NT2/D1 (cell line): ENCODE data around the gene GNG4.

Experiments
- DNase-seq: peaks from one replicate; pipeline ENCODE4 v3.0.0-alpha.2; 2011; ENCODE audit warnings: low read depth, low spot score
- H3K27me3 ChIP-seq: 2 replicates; pipeline ENCODE4 v1.6.0; 2011; ENCODE audit warnings: mild to moderate bottlenecking; ENCODE audit not compliant: insufficient read length, insufficient read depth
- H3K36me3 ChIP-seq: 2 replicates; pipeline ENCODE4 v1.6.1; 2011; ENCODE audit warnings: mild to moderate bottlenecking, low read length, mixed read lengths; ENCODE audit not compliant: insufficient read depth, insufficient read length
- H3K4me1 ChIP-seq: 2 replicates; pipeline ENCODE4 v1.5.1; 2011; ENCODE audit not compliant: insufficient read depth, insufficient read length
- H3K4me3 ChIP-seq: 2 replicates; pipeline ENCODE4 v1.5.1; 2011; ENCODE audit warnings: low read depth; ENCODE audit not compliant: insufficient read length
- H3K9ac ChIP-seq: 2 replicates; pipeline ENCODE4 v1.6.0; 2011; ENCODE audit warnings: low read depth; ENCODE audit not compliant: insufficient read length
- H3K9me3 ChIP-seq: 2 replicates; pipeline ENCODE4 v1.5.1; 2011; ENCODE audit warnings: mild to moderate bottlenecking, low read length; ENCODE audit not compliant: insufficient read depth
- SUZ12 ChIP-seq: IDR thresholded peaks from 2 replicates; pipeline ENCODE4 v1.6.1; 2011; ENCODE audit not compliant: insufficient read length, insufficient read depth; ENCODE audit errors: extremely low read depth
- YY1 ChIP-seq: IDR thresholded peaks from 2 replicates; pipeline ENCODE4 v1.6.1; 2011; ENCODE audit not compliant: insufficient read length, insufficient read depth
- ZNF274 ChIP-seq: IDR thresholded peaks from 2 replicates; pipeline ENCODE4 v1.6.1; 2011; ENCODE audit warnings: mild to moderate bottlenecking, low read depth, low read length

Gene GNG4

GRCh38 chr1:235515844-235516512, 133.6 kb downstream of the GNG4 start:
- no peak overlapping the region for H3K9ac ChIP-seq
- no peak overlapping the region for H3K4me3 ChIP-seq
- no peak for DNase-seq
- H3K27me3 ChIP-seq = no peaks in the 10 kb centered on the region
- H3K4me1 ChIP-seq = no peaks in the 10 kb centered on the region
- H3K9me3 ChIP-seq = no peaks in the 10 kb centered on the region
- H3K36me3 ChIP-seq = no peaks in the 10 kb centered on the region
- TF ChIP-seq YY1 = no peak
- no peak for TF ChIP-seq SUZ12
- TF ChIP-seq ZNF274 = no peak

- H3K4me3 ChIP-seq = no peak overlapping the region
- TF ChIP-seq SUZ12 (no peak), ZNF274 (no peak), YY1 (no peak)
- H3K9me3 ChIP-seq = no peaks in the 10 kb centered on the region
- no peaks in the 10 kb centered on the region for H3K4me1 ChIP-seq
- no peaks in the 10 kb centered on the region for H3K27me3 ChIP-seq
- peak; percentile 71 for DNase-seq
- H3K9ac ChIP-seq = no peak overlapping the region
- H3K36me3 ChIP-seq = no peaks in the 10 kb centered on the region
Measured at GRCh38 chr1:235513495-235514366, 135.9 kb downstream of the GNG4 start.

GRCh38 chr1:235511470-235512240, 137.9 kb downstream of the GNG4 start:
- Histone ChIP-seq H3K4me3 (no peak overlapping the region), H3K9ac (no peak overlapping the region), H3K9me3 (no peaks in the 10 kb centered on the region), H3K4me1 (no peaks in the 10 kb centered on the region), H3K36me3 (no peaks in the 10 kb centered on the region), H3K27me3 (no peaks in the 10 kb centered on the region)
- TF ChIP-seq ZNF274 = no peak
- TF ChIP-seq YY1 = no peak
- no peak for TF ChIP-seq SUZ12
- DNase-seq = no peak

- Histone ChIP-seq H3K4me3 (no peak overlapping the region), H3K9ac (no peak overlapping the region), H3K4me1 (no peaks in the 10 kb centered on the region), H3K36me3 (no peaks in the 10 kb centered on the region), H3K27me3 (no peaks in the 10 kb centered on the region), H3K9me3 (no peaks in the 10 kb centered on the region)
- no peak for DNase-seq
- TF ChIP-seq SUZ12 = no peak
- no peak for TF ChIP-seq ZNF274
- TF ChIP-seq YY1 = no peak
Measured at GRCh38 chr1:235510823-235511222, 138.8 kb downstream of the GNG4 start.

- H3K36me3 ChIP-seq = no peaks in the 10 kb centered on the region
Measured at GRCh38 chr1:235507623-235508022, 142.0 kb downstream of the GNG4 start.

GRCh38 chr1:235504494-235505222, 144.9 kb downstream of the GNG4 start:
- Histone ChIP-seq H3K9ac (peak overlapping the region; percentile 99), H3K36me3 (peaks cover 4% of the 10 kb centered on the region), H3K27me3 (no peaks in the 10 kb centered on the region), H3K4me3 (peak overlapping the region; percentile 98), H3K4me1 (no peaks in the 10 kb centered on the region), H3K9me3 (no peaks in the 10 kb centered on the region)
- TF ChIP-seq ZNF274 = no peak
- no peak for TF ChIP-seq SUZ12
- TF ChIP-seq YY1 = no peak
- peak; percentile 100 for DNase-seq

More at GRCh38 chr1:235507623-235508022, 142.0 kb downstream of the GNG4 start:
- no peaks in the 10 kb centered on the region for H3K4me1 ChIP-seq
- no peak for DNase-seq
- H3K9ac ChIP-seq = no peak overlapping the region
- no peaks in the 10 kb centered on the region for H3K9me3 ChIP-seq
- no peaks in the 10 kb centered on the region for H3K27me3 ChIP-seq
- TF ChIP-seq ZNF274 (no peak), SUZ12 (no peak), YY1 (no peak)
- H3K4me3 ChIP-seq = no peak overlapping the region
